GM23338 (cell line): ENCODE measurements around the gene SEMA4D. TPM values are rescaled to one million over a fixed set of nuclear protein-coding genes. Genes with fewer than 3 reads are reported as not detected.
A peak's percentile ranks its signal among the peaks of the same experiment; 100 is the strongest.
"Not testable (repeated sequence)": the region's sequence is repeated elsewhere in the genome, so short reads cannot be mapped to it uniquely, and the experiment has no call there.

ENCODE experiments used
- ATAC-seq: fragments of 200-7000 bp; cut with Tn5 transposase; 3 replicates; pipeline ENCODE4 v1.9.1; 2020
- DNase-seq: peaks from one replicate; pipeline ENCODE4 v3.0.0-alpha.2; 2015; ENCODE audit warnings: low spot score
- H2AFZ ChIP-seq: fragments of 200-600 bp; sonication (generic); 2 replicates; pipeline ENCODE4 v1.8.0; 2016; ENCODE audit warnings: antibody characterized with exemption, mild to moderate bottlenecking, moderate library complexity
- H3F3A ChIP-seq: fragments of 200-600 bp; sonication (generic); replicated peaks from 2 replicates; pipeline ENCODE4 v1.8.0; 2017; ENCODE audit warnings: antibody characterized with exemption, mixed run types, low read depth
- H3K27ac ChIP-seq: fragments of 200-600 bp; sonication (generic); 2 replicates; pipeline ENCODE4 v1.6.1; 2016; ENCODE audit warnings: low read depth
- H3K27me3 ChIP-seq: fragments of 200-600 bp; sonication (generic); 2 replicates; pipeline ENCODE4 v1.8.0; 2016; ENCODE audit warnings: mild to moderate bottlenecking, mixed run types, moderate library complexity; ENCODE audit not compliant: insufficient read depth
- H3K36me3 ChIP-seq: fragments of 200-600 bp; sonication (generic); 2 replicates; pipeline ENCODE4 v1.8.0; 2016; ENCODE audit warnings: mild to moderate bottlenecking; ENCODE audit not compliant: insufficient read depth
- H3K4me1 ChIP-seq: fragments of 200-600 bp; sonication (generic); 2 replicates; pipeline ENCODE4 v1.8.0; 2016; ENCODE audit warnings: mild to moderate bottlenecking, moderate library complexity; ENCODE audit not compliant: insufficient read depth
- H3K4me2 ChIP-seq: fragments of 200-600 bp; sonication (generic); 2 replicates; pipeline ENCODE4 v1.7.1; 2017; ENCODE audit warnings: mixed run types
- H3K4me3 ChIP-seq: fragments of 200-600 bp; sonication (generic); 2 replicates; pipeline ENCODE4 v1.6.1; 2016; ENCODE audit warnings: mixed run types
- H3K79me2 ChIP-seq: fragments of 200-600 bp; sonication (generic); replicated peaks from 2 replicates; pipeline ENCODE4 v1.8.0; 2017; ENCODE audit warnings: mild to moderate bottlenecking; ENCODE audit not compliant: insufficient read depth
- H3K9me2 ChIP-seq: fragments of 200-600 bp; sonication (generic); 2 replicates; pipeline ENCODE4 v1.8.0; 2017; ENCODE audit not compliant: insufficient read depth
- H4K20me1 ChIP-seq: fragments of 200-600 bp; sonication (generic); replicated peaks from 2 replicates; pipeline ENCODE4 v1.8.0; 2017; ENCODE audit warnings: mild to moderate bottlenecking; ENCODE audit not compliant: insufficient read depth
- H3K27ac Mint-ChIP-seq: 2 replicates; pipeline ENCODE4 v1.8.0; 2020; ENCODE audit warnings: inconsistent platforms, mild to moderate bottlenecking, moderate library complexity, mixed read lengths
- H3K27me3 Mint-ChIP-seq: 3 replicates; pipeline ENCODE4 v1.8.0; 2022; ENCODE audit warnings: low read depth, mild to moderate bottlenecking, moderate library complexity, mixed read lengths, inconsistent platforms; ENCODE audit not compliant: insufficient read depth, poor library complexity
- H3K36me3 Mint-ChIP-seq: 3 replicates; pipeline ENCODE4 v1.8.0; 2021; ENCODE audit warnings: low read depth, mild to moderate bottlenecking, inconsistent platforms, moderate library complexity, mixed read lengths
- H3K4me1 Mint-ChIP-seq: 3 replicates; pipeline ENCODE4 v1.8.0; 2020; ENCODE audit warnings: mild to moderate bottlenecking, inconsistent platforms, mixed read lengths
- H3K4me3 Mint-ChIP-seq: 3 replicates; pipeline ENCODE4 v1.8.0; 2021; ENCODE audit warnings: moderate library complexity, mild to moderate bottlenecking, inconsistent platforms, mixed read lengths
- H3K9me3 Mint-ChIP-seq: 3 replicates; pipeline ENCODE4 v1.8.0; 2020; ENCODE audit warnings: moderate library complexity, mild to moderate bottlenecking, inconsistent platforms, mixed read lengths
- ETS1 ChIP-seq: IDR thresholded peaks from 2 replicates; pipeline ENCODE4 v1.6.1; 2016; ENCODE audit warnings: antibody characterized with exemption
- EZH2phosphoT487 ChIP-seq: fragments of 200-600 bp; sonication (generic); IDR thresholded peaks from one replicate; pipeline ENCODE4 v1.8.1; 2018; ENCODE audit warnings: antibody characterized with exemption; ENCODE audit not compliant: unreplicated experiment
- polyA plus RNA-seq: library from polyadenylated mRNA; unstranded; fragments of >200 nt; fragmentation: Nextera tagmentation; extraction: Ambion mirVana; gene quantifications from 2 replicates; pipeline ENCODE4 v1.2.1, GENCODE V29; 2016
- total RNA-seq: library from RNA; depleted of rRNA; stranded (reverse); fragments of >200 nt; shearing (Covaris generic); gene quantifications from 2 replicates; pipeline ENCODE4 v1.2.3, GENCODE V29; 2014
- TF ChIP-seq, protein P1 (sequence below): IDR thresholded peaks from one replicate; pipeline ENCODE4 v1.6.1; 2018; ENCODE audit warnings: antibody characterized with exemption; ENCODE audit not compliant: unreplicated experiment
- TF ChIP-seq, protein P2 (sequence below): fragments of 250-450 bp; sonication (Bioruptor Pico); IDR thresholded peaks from 2 replicates; pipeline ENCODE4 v1.5.0; 2020; ENCODE audit warnings: mild to moderate bottlenecking, moderate library complexity

Gene SEMA4D
- total and polyA plus RNA-seq, 2 experiments from 2014 or later = 19.3 to 63.0 TPM

GRCh38 chr9:89473762-89474469, 24.0 kb downstream of the SEMA4D start:
- Histone ChIP-seq H3K79me2 (peaks cover 85% of the 10 kb centered on the region), H3K4me3 (no peak overlapping the region), H3K4me1 (peaks cover 32% of the 10 kb centered on the region), H3K27me3 (no peaks in the 10 kb centered on the region), H2AFZ (no peak overlapping the region), H3F3A (no peaks in the 10 kb centered on the region), H3K4me2 (no peak overlapping the region), H3K36me3 (no peaks in the 10 kb centered on the region), H3K9me2 (no peaks in the 10 kb centered on the region), H4K20me1 (no peaks in the 10 kb centered on the region; the same call in 1 of the 2 replicates), H3K27ac (no peak overlapping the region)
- H3K27ac Mint-ChIP-seq = 0 out of 2 replicates have a peak overlapping the region, but pooled peaks have one; percentile 3
- H3K36me3 Mint-ChIP-seq = peaks cover 13% of the 10 kb centered on the region
- H3K27me3 Mint-ChIP-seq = peaks cover 1% of the 10 kb centered on the region
- ATAC-seq (no peak), DNase-seq (no peak)
- peaks cover 46% of the 10 kb centered on the region for H3K4me1 Mint-ChIP-seq
- no peak for TF ChIP-seq ETS1
- TF ChIP-seq, protein P1, sequence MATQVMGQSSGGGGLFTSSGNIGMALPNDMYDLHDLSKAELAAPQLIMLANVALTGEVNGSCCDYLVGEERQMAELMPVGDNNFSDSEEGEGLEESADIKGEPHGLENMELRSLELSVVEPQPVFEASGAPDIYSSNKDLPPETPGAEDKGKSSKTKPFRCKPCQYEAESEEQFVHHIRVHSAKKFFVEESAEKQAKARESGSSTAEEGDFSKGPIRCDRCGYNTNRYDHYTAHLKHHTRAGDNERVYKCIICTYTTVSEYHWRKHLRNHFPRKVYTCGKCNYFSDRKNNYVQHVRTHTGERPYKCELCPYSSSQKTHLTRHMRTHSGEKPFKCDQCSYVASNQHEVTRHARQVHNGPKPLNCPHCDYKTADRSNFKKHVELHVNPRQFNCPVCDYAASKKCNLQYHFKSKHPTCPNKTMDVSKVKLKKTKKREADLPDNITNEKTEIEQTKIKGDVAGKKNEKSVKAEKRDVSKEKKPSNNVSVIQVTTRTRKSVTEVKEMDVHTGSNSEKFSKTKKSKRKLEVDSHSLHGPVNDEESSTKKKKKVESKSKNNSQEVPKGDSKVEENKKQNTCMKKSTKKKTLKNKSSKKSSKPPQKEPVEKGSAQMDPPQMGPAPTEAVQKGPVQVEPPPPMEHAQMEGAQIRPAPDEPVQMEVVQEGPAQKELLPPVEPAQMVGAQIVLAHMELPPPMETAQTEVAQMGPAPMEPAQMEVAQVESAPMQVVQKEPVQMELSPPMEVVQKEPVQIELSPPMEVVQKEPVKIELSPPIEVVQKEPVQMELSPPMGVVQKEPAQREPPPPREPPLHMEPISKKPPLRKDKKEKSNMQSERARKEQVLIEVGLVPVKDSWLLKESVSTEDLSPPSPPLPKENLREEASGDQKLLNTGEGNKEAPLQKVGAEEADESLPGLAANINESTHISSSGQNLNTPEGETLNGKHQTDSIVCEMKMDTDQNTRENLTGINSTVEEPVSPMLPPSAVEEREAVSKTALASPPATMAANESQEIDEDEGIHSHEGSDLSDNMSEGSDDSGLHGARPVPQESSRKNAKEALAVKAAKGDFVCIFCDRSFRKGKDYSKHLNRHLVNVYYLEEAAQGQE = no peak
- no peak overlapping the region for H3K4me3 Mint-ChIP-seq
- no peaks in the 10 kb centered on the region for H3K9me3 Mint-ChIP-seq

DNA sequence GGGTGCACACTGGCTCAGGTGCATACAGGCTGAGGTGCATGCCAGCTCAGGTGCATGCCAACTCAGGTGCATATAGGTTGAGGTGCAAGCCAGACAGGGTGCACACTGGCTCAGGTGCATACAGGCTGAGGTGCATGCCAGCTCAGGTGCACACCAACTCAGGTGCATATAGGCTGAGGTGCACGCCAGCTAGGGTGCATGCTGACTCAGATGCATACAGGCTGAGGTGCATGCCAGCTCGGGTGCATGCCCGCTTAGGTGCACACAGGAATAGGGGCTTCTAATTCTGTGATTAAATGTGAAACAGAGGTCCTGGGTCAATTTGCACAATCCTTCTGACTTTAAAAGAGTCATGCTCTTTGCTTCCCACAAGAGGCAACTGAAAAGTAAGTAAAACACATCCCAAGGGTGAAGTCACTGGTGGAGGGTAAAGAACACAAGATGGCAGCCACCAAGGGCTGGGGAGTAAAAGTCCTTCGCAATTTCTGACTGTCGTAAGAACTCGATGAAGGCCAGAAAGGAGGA, 26.1 kb downstream of the SEMA4D start:
- peaks cover 48% of the 10 kb centered on the region for H3K4me1 Mint-ChIP-seq
- H3K4me3 Mint-ChIP-seq, H2AFZ ChIP-seq, H3K4me2 ChIP-seq, H3K9me2 ChIP-seq, DNase-seq, ATAC-seq, H3K4me3 ChIP-seq, H3K27me3 Mint-ChIP-seq, H3K27ac Mint-ChIP-seq, H3K36me3 ChIP-seq, H3F3A ChIP-seq, H3K36me3 Mint-ChIP-seq, H3K9me3 Mint-ChIP-seq, H3K27me3 ChIP-seq, H4K20me1 ChIP-seq: not testable (repeated sequence)
- Histone ChIP-seq H3K27ac (0 out of 2 replicates have a peak overlapping the region, but pooled peaks have one; percentile 48), H3K79me2 (peaks cover 87% of the 10 kb centered on the region), H3K4me1 (peaks cover 42% of the 10 kb centered on the region)

GRCh38 chr9:89471390-89471789, 26.5 kb downstream of the SEMA4D start:
- Mint-ChIP-seq H3K27ac (no peak overlapping the region), H3K9me3 (no peaks in the 10 kb centered on the region), H3K4me1 (peaks cover 52% of the 10 kb centered on the region), H3K27me3 (peaks cover 4% of the 10 kb centered on the region), H3K4me3 (no peak overlapping the region), H3K36me3 (0 out of 3 replicates have a peak, but pooled peaks cover 4% of the 10 kb centered on the region)
- H3K79me2 ChIP-seq = peaks cover 87% of the 10 kb centered on the region
- no peaks in the 10 kb centered on the region; the same call in 1 of the 2 replicates for H4K20me1 ChIP-seq
- H3K4me2 ChIP-seq = no peak overlapping the region
- no peak overlapping the region for H3K27ac ChIP-seq
- ATAC-seq (no peak), DNase-seq (no peak)
- H3F3A ChIP-seq = no peaks in the 10 kb centered on the region
- H3K9me2 ChIP-seq = no peaks in the 10 kb centered on the region
- H3K36me3 ChIP-seq = no peaks in the 10 kb centered on the region
- H3K4me1 ChIP-seq = peaks cover 46% of the 10 kb centered on the region
- no peaks in the 10 kb centered on the region for H3K27me3 ChIP-seq
- H2AFZ ChIP-seq = no peak overlapping the region
- no peak overlapping the region for H3K4me3 ChIP-seq
- TF ChIP-seq, protein P2, sequence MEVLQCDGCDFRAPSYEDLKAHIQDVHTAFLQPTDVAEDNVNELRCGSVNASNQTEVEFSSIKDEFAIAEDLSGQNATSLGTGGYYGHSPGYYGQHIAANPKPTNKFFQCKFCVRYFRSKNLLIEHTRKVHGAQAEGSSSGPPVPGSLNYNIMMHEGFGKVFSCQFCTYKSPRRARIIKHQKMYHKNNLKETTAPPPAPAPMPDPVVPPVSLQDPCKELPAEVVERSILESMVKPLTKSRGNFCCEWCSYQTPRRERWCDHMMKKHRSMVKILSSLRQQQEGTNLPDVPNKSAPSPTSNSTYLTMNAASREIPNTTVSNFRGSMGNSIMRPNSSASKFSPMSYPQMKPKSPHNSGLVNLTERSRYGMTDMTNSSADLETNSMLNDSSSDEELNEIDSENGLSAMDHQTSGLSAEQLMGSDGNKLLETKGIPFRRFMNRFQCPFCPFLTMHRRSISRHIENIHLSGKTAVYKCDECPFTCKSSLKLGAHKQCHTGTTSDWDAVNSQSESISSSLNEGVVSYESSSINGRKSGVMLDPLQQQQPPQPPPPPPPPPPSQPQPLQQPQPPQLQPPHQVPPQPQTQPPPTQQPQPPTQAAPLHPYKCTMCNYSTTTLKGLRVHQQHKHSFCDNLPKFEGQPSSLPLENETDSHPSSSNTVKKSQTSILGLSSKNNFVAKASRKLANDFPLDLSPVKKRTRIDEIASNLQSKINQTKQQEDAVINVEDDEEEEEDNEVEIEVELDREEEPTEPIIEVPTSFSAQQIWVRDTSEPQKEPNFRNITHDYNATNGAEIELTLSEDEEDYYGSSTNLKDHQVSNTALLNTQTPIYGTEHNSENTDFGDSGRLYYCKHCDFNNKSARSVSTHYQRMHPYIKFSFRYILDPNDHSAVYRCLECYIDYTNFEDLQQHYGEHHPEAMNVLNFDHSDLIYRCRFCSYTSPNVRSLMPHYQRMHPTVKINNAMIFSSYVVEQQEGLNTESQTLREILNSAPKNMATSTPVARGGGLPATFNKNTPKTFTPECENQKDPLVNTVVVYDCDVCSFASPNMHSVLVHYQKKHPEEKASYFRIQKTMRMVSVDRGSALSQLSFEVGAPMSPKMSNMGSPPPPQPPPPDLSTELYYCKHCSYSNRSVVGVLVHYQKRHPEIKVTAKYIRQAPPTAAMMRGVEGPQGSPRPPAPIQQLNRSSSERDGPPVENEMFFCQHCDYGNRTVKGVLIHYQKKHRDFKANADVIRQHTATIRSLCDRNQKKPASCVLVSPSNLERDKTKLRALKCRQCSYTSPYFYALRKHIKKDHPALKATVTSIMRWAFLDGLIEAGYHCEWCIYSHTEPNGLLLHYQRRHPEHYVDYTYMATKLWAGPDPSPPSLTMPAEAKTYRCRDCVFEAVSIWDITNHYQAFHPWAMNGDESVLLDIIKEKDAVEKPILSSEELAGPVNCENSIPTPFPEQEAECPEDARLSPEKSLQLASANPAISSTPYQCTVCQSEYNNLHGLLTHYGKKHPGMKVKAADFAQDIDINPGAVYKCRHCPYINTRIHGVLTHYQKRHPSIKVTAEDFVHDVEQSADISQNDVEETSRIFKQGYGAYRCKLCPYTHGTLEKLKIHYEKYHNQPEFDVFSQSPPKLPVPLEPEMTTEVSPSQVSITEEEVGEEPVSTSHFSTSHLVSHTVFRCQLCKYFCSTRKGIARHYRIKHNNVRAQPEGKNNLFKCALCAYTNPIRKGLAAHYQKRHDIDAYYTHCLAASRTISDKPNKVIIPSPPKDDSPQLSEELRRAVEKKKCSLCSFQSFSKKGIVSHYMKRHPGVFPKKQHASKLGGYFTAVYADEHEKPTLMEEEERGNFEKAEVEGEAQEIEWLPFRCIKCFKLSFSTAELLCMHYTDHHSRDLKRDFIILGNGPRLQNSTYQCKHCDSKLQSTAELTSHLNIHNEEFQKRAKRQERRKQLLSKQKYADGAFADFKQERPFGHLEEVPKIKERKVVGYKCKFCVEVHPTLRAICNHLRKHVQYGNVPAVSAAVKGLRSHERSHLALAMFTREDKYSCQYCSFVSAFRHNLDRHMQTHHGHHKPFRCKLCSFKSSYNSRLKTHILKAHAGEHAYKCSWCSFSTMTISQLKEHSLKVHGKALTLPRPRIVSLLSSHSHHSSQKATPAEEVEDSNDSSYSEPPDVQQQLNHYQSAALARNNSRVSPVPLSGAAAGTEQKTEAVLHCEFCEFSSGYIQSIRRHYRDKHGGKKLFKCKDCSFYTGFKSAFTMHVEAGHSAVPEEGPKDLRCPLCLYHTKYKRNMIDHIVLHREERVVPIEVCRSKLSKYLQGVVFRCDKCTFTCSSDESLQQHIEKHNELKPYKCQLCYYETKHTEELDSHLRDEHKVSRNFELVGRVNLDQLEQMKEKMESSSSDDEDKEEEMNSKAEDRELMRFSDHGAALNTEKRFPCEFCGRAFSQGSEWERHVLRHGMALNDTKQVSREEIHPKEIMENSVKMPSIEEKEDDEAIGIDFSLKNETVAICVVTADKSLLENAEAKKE (CRISPR knock-in tag) = no peak
- no peak for TF ChIP-seq EZH2phosphoT487
